HG03442 (cell line): ENCODE measurements around the gene SLC28A1.
"Not testable (repeated sequence)": the region's sequence is repeated elsewhere in the genome, so short reads cannot be mapped to it uniquely, and the experiment has no call there.

Experiments
- ATAC-seq: cut with Tn5 transposase; IDR thresholded peaks from one replicate; pipeline ENCODE4 v1.9.1; 2021; ENCODE audit warnings: mild to moderate bottlenecking, moderate library complexity; ENCODE audit not compliant: unreplicated experiment

Gene SLC28A1

GRCh38 chr15:84909029-84909428 is 24.6 kb downstream of the SLC28A1 start:
- ATAC-seq, result no peak

GRCh38 chr15:84909782-84910181 is 25.3 kb downstream of the SLC28A1 start:
- no peak for ATAC-seq

- no peak for ATAC-seq
Observed at GRCh38 chr15:84910928-84911623, 26.6 kb downstream of the SLC28A1 start.

- ATAC-seq, result no peak
Observed at GRCh38 chr15:84911879-84912660, 27.6 kb downstream of the SLC28A1 start.

- no peak for ATAC-seq
Observed at GRCh38 chr15:84913360-84913723, 28.9 kb downstream of the SLC28A1 start.

- no peak for ATAC-seq
Observed at GRCh38 chr15:84914351-84914750, 29.9 kb downstream of the SLC28A1 start.

- ATAC-seq, result peak; percentile 97
Observed at GRCh38 chr15:84914909-84915605, 30.6 kb downstream of the SLC28A1 start.

- no peak for ATAC-seq
Observed at GRCh38 chr15:84915606-84915958, 31.1 kb downstream of the SLC28A1 start.

- ATAC-seq, result no peak
Observed at GRCh38 chr15:84917452-84917851, 33.0 kb downstream of the SLC28A1 start.

- ATAC-seq, result no peak
Observed at GRCh38 chr15:84919106-84919667, 34.7 kb downstream of the SLC28A1 start.

- no peak for ATAC-seq
Observed at GRCh38 chr15:84921121-84921520, 36.7 kb downstream of the SLC28A1 start.

GRCh38 chr15:84922530-84922929 is 38.1 kb downstream of the SLC28A1 start:
- no peak for ATAC-seq

GRCh38 chr15:84924077-84924731 is 39.7 kb downstream of the SLC28A1 start:
- ATAC-seq, result no peak

- not testable (repeated sequence) for ATAC-seq
Observed at GRCh38 chr15:84924821-84925569, 40.5 kb downstream of the SLC28A1 start.

GRCh38 chr15:84925906-84926305 is 41.4 kb downstream of the SLC28A1 start:
- no peak for ATAC-seq

GRCh38 chr15:84926491-84927230 is 42.2 kb downstream of the SLC28A1 start:
- ATAC-seq, result no peak

- no peak for ATAC-seq
Observed at GRCh38 chr15:84928843-84929168, 44.3 kb downstream of the SLC28A1 start.

GRCh38 chr15:84929795-84930603 is 45.5 kb downstream of the SLC28A1 start:
- no peak for ATAC-seq
